ENCODE data around the gene KDM4B. TPM values are rescaled to one million over a fixed set of nuclear protein-coding genes. Genes with fewer than 3 reads are reported as not detected.
"Not testable (repeated sequence)": the region's sequence is repeated elsewhere in the genome, so short reads cannot be mapped to it uniquely, and the experiment has no call there.

The KDM4B gene
- total RNA-seq, 1 donor from 2014 or later: 24.5 TPM

DNA sequence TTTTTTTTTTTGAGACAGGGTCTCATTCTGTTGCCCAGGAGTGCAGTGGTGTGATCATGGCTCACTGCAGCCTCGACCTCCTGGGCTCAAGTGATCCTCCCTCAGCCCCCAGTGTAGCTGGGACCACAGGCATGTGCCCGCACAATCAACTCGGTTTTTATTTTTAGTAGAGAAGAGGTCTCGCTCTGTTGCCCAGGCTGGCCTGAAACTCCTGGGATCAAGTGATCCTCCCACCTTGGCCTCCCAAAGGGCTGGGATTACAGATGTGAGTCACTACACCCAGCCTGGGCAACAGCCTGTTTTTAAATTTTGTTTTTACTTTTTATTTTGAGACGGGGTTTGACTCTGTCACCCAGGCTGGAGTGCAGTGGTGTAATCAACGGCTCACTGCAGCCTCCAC, 2.3 kb upstream of the KDM4B start:
- DNase-seq (ENCODE audit: low spot score in 2 of 2): no peak
- FAIRE-seq: no peak

- DNase-seq (ENCODE audit: low spot score in 2 of 2) (no peak), FAIRE-seq (no peak)
Observed at GRCh38 chr19:4967738-4968461, 1.0 kb upstream of the KDM4B start.

GRCh38 chr19:4969292-4969771, 419 bp downstream of the KDM4B start:
- DNase-seq (ENCODE audit: low spot score in 2 of 2): no peak

GRCh38 chr19:4969772-4970531, 1.0 kb downstream of the KDM4B start:
- FAIRE-seq: no peak
- no peak for DNase-seq (ENCODE audit: low spot score in 2 of 2)

More at GRCh38 chr19:4969292-4969771, 419 bp downstream of the KDM4B start:
- FAIRE-seq: no peak

GRCh38 chr19:4970558-4971423, 1.9 kb downstream of the KDM4B start:
- no peak for DNase-seq (ENCODE audit: low spot score in 2 of 2)
- no peak for FAIRE-seq

DNA sequence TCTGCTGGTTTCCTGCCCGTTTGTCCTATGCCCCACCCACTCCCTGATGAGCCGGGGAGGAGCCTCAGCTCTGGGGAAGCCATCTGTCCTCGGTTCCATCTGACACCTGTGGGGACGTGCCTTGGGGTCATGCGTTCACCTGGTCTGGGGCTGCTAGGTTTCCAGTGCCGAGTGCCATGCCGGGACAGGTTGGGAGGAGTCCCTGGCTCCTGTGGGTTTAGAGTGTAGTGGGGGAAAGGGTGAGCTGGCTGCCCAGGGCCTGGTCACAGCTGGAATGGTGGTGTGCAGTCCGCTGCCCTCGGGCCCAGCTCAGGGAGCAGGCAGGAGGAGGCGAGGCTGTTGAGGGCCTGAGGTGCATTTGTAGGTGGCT, 2.5 kb downstream of the KDM4B start:
- FAIRE-seq (no peak), DNase-seq (ENCODE audit: low spot score in 2 of 2) (no peak)

GRCh38 chr19:4971816-4972495, 3.0 kb downstream of the KDM4B start:
- DNase-seq (ENCODE audit: low spot score in 2 of 2): no peak
- FAIRE-seq: no peak

- FAIRE-seq (no peak), DNase-seq (ENCODE audit: low spot score in 2 of 2) (no peak)
Observed at GRCh38 chr19:4972509-4973230, 3.8 kb downstream of the KDM4B start.

GRCh38 chr19:4974880-4975469, 6.1 kb downstream of the KDM4B start:
- DNase-seq (ENCODE audit: low spot score in 2 of 2): no peak
- no peak for FAIRE-seq

- FAIRE-seq; DNase-seq (ENCODE audit: low spot score in 2 of 2): not testable (repeated sequence)
Observed at GRCh38 chr19:4975601-4976000, 6.7 kb downstream of the KDM4B start.

DNA sequence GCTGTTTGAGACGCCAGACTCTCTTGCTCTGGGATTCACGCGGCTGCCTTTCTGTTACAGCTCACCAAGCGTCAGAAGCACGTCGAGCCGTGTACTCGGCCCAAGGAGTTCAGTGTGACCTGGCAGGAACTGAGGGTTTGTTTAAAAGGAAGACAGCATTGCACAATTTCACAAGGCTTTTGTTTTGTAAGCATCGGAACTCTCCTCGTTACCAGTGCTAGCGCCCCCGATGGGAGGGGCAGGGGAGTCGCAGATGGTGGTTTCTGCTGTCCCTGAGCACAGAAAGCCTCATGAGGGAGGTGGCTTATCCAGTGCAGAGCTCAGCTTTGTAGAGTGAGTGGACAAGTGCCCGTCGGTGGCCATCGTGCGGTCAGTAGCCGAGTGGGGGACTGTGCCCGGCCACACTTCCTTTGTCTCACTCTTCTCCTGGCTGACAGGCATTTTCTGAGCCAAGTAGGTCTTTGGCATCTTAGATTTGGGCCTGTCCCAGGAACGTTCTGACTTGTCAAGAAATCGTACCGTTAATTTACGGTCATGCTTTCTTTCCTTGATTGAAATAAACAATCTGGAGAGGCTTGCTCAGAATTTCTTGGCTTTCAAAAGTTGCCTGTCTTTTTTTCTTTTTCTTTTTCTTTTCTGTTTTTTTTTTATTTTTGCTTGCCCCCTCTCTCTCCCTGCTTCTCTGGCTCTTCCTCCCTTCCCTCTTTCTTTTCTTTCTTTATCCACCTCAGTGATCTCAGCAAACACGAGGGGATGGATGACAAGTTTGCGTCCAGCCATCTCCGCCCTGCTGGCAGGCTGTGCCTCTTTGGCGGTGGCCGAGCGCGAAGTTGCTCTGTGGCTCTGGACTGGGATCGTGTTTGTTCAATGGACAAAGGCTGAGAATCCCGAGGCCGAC, 7.7 kb downstream of the KDM4B start:
- no peak for FAIRE-seq

GRCh38 chr19:4977299-4978174, 8.6 kb downstream of the KDM4B start:
- FAIRE-seq (no peak), DNase-seq (ENCODE audit: low spot score in 2 of 2) (no peak)

More for the DNA sequence above, 7.7 kb downstream of the KDM4B start:
- DNase-seq (ENCODE audit: low spot score in 2 of 2): peak; percentile 60

DNA sequence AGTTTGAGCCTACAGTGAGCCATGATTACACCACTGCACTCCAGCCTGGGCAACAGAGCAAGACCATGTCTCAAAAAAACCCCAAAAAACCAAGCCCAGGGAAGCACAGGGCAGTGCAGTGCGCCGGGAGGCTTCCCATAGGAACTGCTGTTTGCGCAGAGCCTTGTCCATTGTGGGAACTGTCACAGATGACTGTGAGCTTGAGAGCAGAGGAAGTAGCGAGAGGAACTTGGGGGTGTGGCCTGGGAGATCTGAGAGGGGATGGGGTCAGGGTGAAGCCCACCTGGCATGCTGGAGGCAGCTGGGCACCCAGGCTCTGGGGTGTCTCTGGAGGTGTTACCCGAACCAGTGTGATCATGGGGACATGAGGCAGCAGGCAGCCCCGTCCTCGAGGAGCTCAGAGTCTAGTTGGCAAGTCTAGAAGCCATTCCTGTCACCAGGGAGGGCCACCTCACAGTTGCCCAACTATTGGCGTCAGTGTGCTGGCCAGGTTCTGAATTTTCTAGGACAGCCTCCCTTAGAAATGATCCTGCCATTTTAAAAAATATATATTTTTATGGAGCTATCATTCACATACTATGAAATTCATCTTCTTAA, 10.4 kb downstream of the KDM4B start:
- no peak for FAIRE-seq

GRCh38 chr19:4980067-4980466, 11.2 kb downstream of the KDM4B start:
- FAIRE-seq: no peak
- no peak for DNase-seq (ENCODE audit: low spot score in 2 of 2)

More for the DNA sequence above, 10.4 kb downstream of the KDM4B start:
- no peak for DNase-seq (ENCODE audit: low spot score in 2 of 2)

GRCh38 chr19:4980838-4981680, 12.1 kb downstream of the KDM4B start:
- no peak for FAIRE-seq
- no peak for DNase-seq (ENCODE audit: low spot score in 2 of 2)

GRCh38 chr19:4981681-4981958, 12.7 kb downstream of the KDM4B start:
- FAIRE-seq (no peak), DNase-seq (ENCODE audit: low spot score in 2 of 2) (no peak)

Measured in frontal cortex (tissue), 4 donors.